GM12873 (cell line): Measurements from ENCODE around the gene SLC35B3.

Experiments used
- TF ChIP-seq, protein P1 (sequence below): IDR thresholded peaks from 2 replicates; pipeline ENCODE4 v1.5.1; 2012; ENCODE audit warnings: low read depth, mild to moderate bottlenecking, moderate library complexity, low read length, control low read depth; ENCODE audit not compliant: insufficient read depth; ENCODE audit errors: missing control alignments

SLC35B3 gene

GRCh38 chr6:8402546-8402945 lies 32.8 kb downstream of the SLC35B3 start:
- TF ChIP-seq, protein P1, sequence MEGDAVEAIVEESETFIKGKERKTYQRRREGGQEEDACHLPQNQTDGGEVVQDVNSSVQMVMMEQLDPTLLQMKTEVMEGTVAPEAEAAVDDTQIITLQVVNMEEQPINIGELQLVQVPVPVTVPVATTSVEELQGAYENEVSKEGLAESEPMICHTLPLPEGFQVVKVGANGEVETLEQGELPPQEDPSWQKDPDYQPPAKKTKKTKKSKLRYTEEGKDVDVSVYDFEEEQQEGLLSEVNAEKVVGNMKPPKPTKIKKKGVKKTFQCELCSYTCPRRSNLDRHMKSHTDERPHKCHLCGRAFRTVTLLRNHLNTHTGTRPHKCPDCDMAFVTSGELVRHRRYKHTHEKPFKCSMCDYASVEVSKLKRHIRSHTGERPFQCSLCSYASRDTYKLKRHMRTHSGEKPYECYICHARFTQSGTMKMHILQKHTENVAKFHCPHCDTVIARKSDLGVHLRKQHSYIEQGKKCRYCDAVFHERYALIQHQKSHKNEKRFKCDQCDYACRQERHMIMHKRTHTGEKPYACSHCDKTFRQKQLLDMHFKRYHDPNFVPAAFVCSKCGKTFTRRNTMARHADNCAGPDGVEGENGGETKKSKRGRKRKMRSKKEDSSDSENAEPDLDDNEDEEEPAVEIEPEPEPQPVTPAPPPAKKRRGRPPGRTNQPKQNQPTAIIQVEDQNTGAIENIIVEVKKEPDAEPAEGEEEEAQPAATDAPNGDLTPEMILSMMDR = no peak

GRCh38 chr6:8400663-8401062 lies 34.7 kb downstream of the SLC35B3 start:
- TF ChIP-seq, protein P1 = no peak

- TF ChIP-seq, protein P1 = no peak
Observed at GRCh38 chr6:8392569-8392968, 42.8 kb downstream of the SLC35B3 start.

GRCh38 chr6:8391934-8392333 lies 43.4 kb downstream of the SLC35B3 start:
- TF ChIP-seq, protein P1 = no peak

DNA sequence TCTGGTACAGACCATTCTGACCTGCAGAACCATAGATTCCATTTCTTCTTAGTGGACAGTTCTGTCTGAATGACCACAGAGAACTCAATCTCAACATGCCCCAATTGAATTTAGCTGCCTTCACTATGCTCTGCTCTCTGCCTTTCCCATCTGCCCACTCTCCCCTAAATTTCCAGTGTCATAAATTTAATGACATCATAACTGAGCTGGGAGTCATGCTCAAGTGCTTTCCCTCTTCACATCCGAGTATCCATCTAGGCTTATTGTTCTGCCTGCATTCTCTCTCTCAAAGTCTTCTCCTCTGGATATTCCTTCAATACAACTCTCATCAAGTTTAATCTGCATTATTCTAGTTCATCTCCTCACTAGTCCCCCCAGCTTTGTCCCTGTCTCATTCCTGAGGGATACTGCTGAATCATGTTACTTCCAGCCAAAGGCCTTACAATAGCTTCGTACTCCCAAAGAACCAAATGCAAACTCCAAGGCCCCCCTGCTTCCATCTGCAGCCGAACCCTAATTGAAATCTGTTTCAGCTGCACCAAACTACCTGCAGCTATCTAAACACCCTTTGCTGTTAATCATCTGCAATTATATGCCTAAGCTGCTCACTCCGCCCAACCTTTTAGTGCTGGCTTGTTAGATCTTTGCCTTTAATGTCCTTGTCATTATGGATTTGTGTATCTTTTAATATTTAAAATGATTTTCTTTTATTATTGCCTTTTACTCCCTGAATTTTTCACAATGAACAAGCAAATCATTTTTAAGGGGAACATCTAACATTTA lies 46.1 kb downstream of the SLC35B3 start:
- TF ChIP-seq, protein P1 = no peak

DNA sequence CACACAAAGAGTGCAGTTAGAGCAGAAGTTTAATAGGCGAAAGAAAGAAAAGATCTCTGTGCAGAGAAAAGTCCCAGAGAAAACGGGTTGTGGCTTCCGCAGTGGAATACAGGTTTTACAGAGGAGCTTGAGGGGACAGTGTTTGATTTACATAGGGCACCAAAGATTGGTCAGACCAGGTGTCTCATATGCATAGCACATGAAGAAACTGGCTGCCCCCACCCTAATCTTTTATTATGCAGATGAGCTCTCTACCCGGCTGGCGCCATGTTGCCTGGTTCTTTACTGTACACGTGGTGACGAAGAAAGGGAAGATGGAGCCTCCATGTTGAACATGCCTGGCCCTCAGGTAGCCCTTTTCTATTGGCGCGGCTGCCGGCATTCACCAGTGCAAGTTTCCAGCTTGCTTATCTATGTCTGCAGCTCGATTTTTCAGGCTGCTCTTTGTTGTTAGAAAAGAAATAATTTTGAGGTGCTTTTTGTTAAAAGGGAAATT lies 47.4 kb downstream of the SLC35B3 start:
- TF ChIP-seq, protein P1 = no peak

GRCh38 chr6:8383584-8383983 lies 51.8 kb downstream of the SLC35B3 start:
- TF ChIP-seq, protein P1 = no peak
